KMS-11 (cell line): Measurements from ENCODE around the gene ZFHX2.

ENCODE experiments used
- H2AFZ ChIP-seq: fragments of 200-600 bp; sonication (generic); 2 replicates; pipeline ENCODE4 v1.6.1; 2016; ENCODE audit warnings: antibody characterized with exemption, mixed run types, low read depth
- H3K27ac ChIP-seq: fragments of 200-600 bp; sonication (generic); 2 replicates; pipeline ENCODE4 v1.6.1; 2016; ENCODE audit warnings: mild to moderate bottlenecking, mixed run types
- H3K27me3 ChIP-seq: fragments of 200-600 bp; sonication (generic); 2 replicates; pipeline ENCODE4 v1.6.1; 2017; ENCODE audit warnings: mild to moderate bottlenecking, low read depth, mixed run types, moderate library complexity; ENCODE audit not compliant: insufficient read depth
- H3K36me3 ChIP-seq: fragments of 200-600 bp; sonication (generic); 2 replicates; pipeline ENCODE4 v1.6.1; 2017; ENCODE audit warnings: mild to moderate bottlenecking, mixed run types; ENCODE audit not compliant: insufficient read depth
- H3K4me1 ChIP-seq: fragments of 200-600 bp; sonication (generic); 2 replicates; pipeline ENCODE4 v1.6.1; 2016; ENCODE audit warnings: mild to moderate bottlenecking, low read depth, mixed run types; ENCODE audit not compliant: poor library complexity, severe bottlenecking
- H3K4me2 ChIP-seq: fragments of 200-600 bp; sonication (generic); 2 replicates; pipeline ENCODE4 v1.7.0; 2016; ENCODE audit warnings: mild to moderate bottlenecking, mixed run types
- H3K4me3 ChIP-seq: fragments of 200-600 bp; sonication (generic); IDR thresholded peaks from 2 replicates; pipeline ENCODE4 v1.6.1; 2017; ENCODE audit warnings: low read depth, low read length, mixed read lengths; ENCODE audit not compliant: insufficient read depth
- H3K79me2 ChIP-seq: fragments of 200-600 bp; sonication (generic); 2 replicates; pipeline ENCODE4 v1.6.1; 2016; ENCODE audit warnings: low read depth, mixed run types; ENCODE audit not compliant: insufficient read depth
- H3K9ac ChIP-seq: fragments of 200-600 bp; sonication (generic); 2 replicates; pipeline ENCODE4 v1.6.1; 2016; ENCODE audit warnings: mild to moderate bottlenecking, mixed run types
- H4K20me1 ChIP-seq: fragments of 200-600 bp; sonication (generic); 2 replicates; pipeline ENCODE4 v1.6.1; 2016; ENCODE audit warnings: mild to moderate bottlenecking, mixed run types; ENCODE audit not compliant: insufficient read depth
- CTCF ChIP-seq: fragments of 200-600 bp; sonication (generic); conservative IDR thresholded peaks from 2 replicates; pipeline ENCODE4 v1.6.1; 2017; ENCODE audit warnings: low read depth, mild to moderate bottlenecking, antibody characterized with exemption, low read length, moderate library complexity, mixed read lengths

Gene ZFHX2

GRCh38 chr14:23478109-23478759, 73.3 kb downstream of the ZFHX2 start:
- Histone ChIP-seq H4K20me1 (no peaks in the 10 kb centered on the region), H3K4me2 (no peak overlapping the region), H3K9ac (no peak overlapping the region), H2AFZ (no peak overlapping the region), H3K36me3 (no peaks in the 10 kb centered on the region), H3K79me2 (no peaks in the 10 kb centered on the region), H3K27ac (no peak overlapping the region), H3K27me3 (no peaks in the 10 kb centered on the region), H3K4me3 (no peak overlapping the region), H3K4me1 (no peaks in the 10 kb centered on the region)
- TF ChIP-seq CTCF: peak; percentile 75

- Histone ChIP-seq H3K4me1 (no peaks in the 10 kb centered on the region), H3K27ac (no peak overlapping the region), H3K36me3 (no peaks in the 10 kb centered on the region), H3K4me3 (no peak overlapping the region), H3K4me2 (no peak overlapping the region), H3K79me2 (no peaks in the 10 kb centered on the region), H3K27me3 (no peaks in the 10 kb centered on the region), H3K9ac (no peak overlapping the region), H4K20me1 (no peaks in the 10 kb centered on the region), H2AFZ (no peak overlapping the region)
- no peak for TF ChIP-seq CTCF
Observed at GRCh38 chr14:23470947-23471346, 80.6 kb downstream of the ZFHX2 start.
